Astrocyte (in vitro differentiated cells and primary cell): ENCODE data around the gene FXYD7. TPM values are rescaled to one million over a fixed set of nuclear protein-coding genes. Genes with fewer than 3 reads are reported as not detected.

Experiments
- DNase-seq: peaks from one replicate; pipeline ENCODE4 v3.0.0-alpha.2; 2010; ENCODE audit warnings: low read depth
- FAIRE-seq: peaks from 2 replicates; lab custom pipeline; 2011; peaks lifted over from hg19 to GRCh38; lab: Jason Lieb, UNC
- H2AFZ ChIP-seq: 2 replicates; pipeline ENCODE4 v1.6.0; 2012; ENCODE audit warnings: low read depth, low read length, inconsistent platforms
- H3K27ac ChIP-seq: 2 replicates; pipeline ENCODE4 v1.5.1; 2011; ENCODE audit warnings: low read depth, low read length, inconsistent platforms
- H3K27me3 ChIP-seq: 2 replicates; pipeline ENCODE4 v1.6.0; 2011; ENCODE audit warnings: low read length, inconsistent platforms; ENCODE audit not compliant: insufficient read depth
- H3K36me3 ChIP-seq: 2 replicates; pipeline ENCODE4 v1.5.1; 2011; ENCODE audit warnings: low read length, inconsistent platforms; ENCODE audit not compliant: insufficient read depth
- H3K4me1 ChIP-seq: 2 replicates; pipeline ENCODE4 v1.5.1; 2011; ENCODE audit warnings: low read length, inconsistent platforms; ENCODE audit not compliant: insufficient read depth
- H3K4me2 ChIP-seq: 2 replicates; pipeline ENCODE4 v1.6.0; 2012; ENCODE audit warnings: low read length, inconsistent platforms
- H3K4me3 ChIP-seq: 2 replicates; pipeline ENCODE4 v1.5.1; 2011; ENCODE audit warnings: low read depth, mild to moderate bottlenecking, low read length, inconsistent platforms; ENCODE audit not compliant: insufficient read depth
- H3K79me2 ChIP-seq: 2 replicates; pipeline ENCODE4 v1.6.0; 2012; ENCODE audit warnings: mild to moderate bottlenecking, low read length, inconsistent platforms; ENCODE audit not compliant: insufficient read depth
- H3K9ac ChIP-seq: 2 replicates; pipeline ENCODE4 v1.6.0; 2012; ENCODE audit warnings: mild to moderate bottlenecking, low read length, inconsistent platforms
- H3K9me3 ChIP-seq: 2 replicates; pipeline ENCODE4 v1.5.1; 2012; ENCODE audit warnings: low read depth, mild to moderate bottlenecking, low read length, inconsistent platforms; ENCODE audit not compliant: insufficient read depth
- H4K20me1 ChIP-seq: 2 replicates; pipeline ENCODE4 v1.6.0; 2012; ENCODE audit warnings: low read length, inconsistent platforms; ENCODE audit not compliant: insufficient read depth
- H3K27ac Mint-ChIP-seq: one replicate; pipeline ENCODE4 v1.8.0; 2021; ENCODE audit warnings: mild to moderate bottlenecking, mixed read lengths; ENCODE audit not compliant: unreplicated experiment
- H3K27me3 Mint-ChIP-seq: one replicate; pipeline ENCODE4 v1.8.0; 2021; ENCODE audit warnings: low read depth, mixed read lengths; ENCODE audit not compliant: unreplicated experiment
- H3K36me3 Mint-ChIP-seq: one replicate; pipeline ENCODE4 v1.8.0; 2021; ENCODE audit warnings: low read depth, mixed read lengths; ENCODE audit not compliant: unreplicated experiment
- H3K4me1 Mint-ChIP-seq: one replicate; pipeline ENCODE4 v1.8.0; 2021; ENCODE audit warnings: low read depth, mixed read lengths; ENCODE audit not compliant: unreplicated experiment
- H3K4me3 Mint-ChIP-seq: one replicate; pipeline ENCODE4 v1.8.0; 2021; ENCODE audit warnings: mild to moderate bottlenecking, moderate library complexity, mixed read lengths; ENCODE audit not compliant: unreplicated experiment
- H3K9me3 Mint-ChIP-seq: one replicate; pipeline ENCODE4 v1.8.0; 2021; ENCODE audit warnings: mild to moderate bottlenecking, mixed read lengths; ENCODE audit not compliant: unreplicated experiment
- CTCF ChIP-seq: IDR thresholded peaks from 2 replicates; pipeline ENCODE4 v1.5.1; 2011; ENCODE audit warnings: low read depth, mild to moderate bottlenecking, inconsistent platforms, low read length, moderate library complexity; ENCODE audit not compliant: insufficient read depth
- EZH2 ChIP-seq: IDR thresholded peaks from 2 replicates; pipeline ENCODE4 v1.6.1; 2012; ENCODE audit warnings: mild to moderate bottlenecking, low read length, inconsistent platforms; ENCODE audit not compliant: insufficient read depth
- total RNA-seq: library from RNA; stranded (reverse); gene quantifications from 2 replicates; pipeline ENCODE4 v1.2.1, GENCODE V29; 2021

Gene FXYD7
- total RNA-seq, 1 donor from 2014 or later = not detected

GRCh38 chr19:35146746-35147459, 3.8 kb downstream of the FXYD7 start:
- H3K4me2 ChIP-seq = no peak overlapping the region
- no peak for DNase-seq
- Mint-ChIP-seq H3K27ac (no peak overlapping the region), H3K9me3 (no peaks in the 10 kb centered on the region), H3K4me3 (peak overlapping the region; percentile 18), H3K36me3 (no peaks in the 10 kb centered on the region), H3K4me1 (peaks cover 8% of the 10 kb centered on the region), H3K27me3 (peaks cover 30% of the 10 kb centered on the region)
- no peak overlapping the region for H3K27ac ChIP-seq
- no peak overlapping the region for H2AFZ ChIP-seq
- FAIRE-seq = no peak
- H3K9me3 ChIP-seq = no peaks in the 10 kb centered on the region
- H3K4me1 ChIP-seq = no peaks in the 10 kb centered on the region
- no peak overlapping the region for H3K4me3 ChIP-seq
- H4K20me1 ChIP-seq = peaks cover 4% of the 10 kb centered on the region
- H3K27me3 ChIP-seq = peaks cover 22% of the 10 kb centered on the region
- H3K36me3 ChIP-seq = no peaks in the 10 kb centered on the region
- TF ChIP-seq CTCF (no peak), EZH2 (no peak)
- H3K9ac ChIP-seq = no peak overlapping the region
- H3K79me2 ChIP-seq = no peaks in the 10 kb centered on the region

GRCh38 chr19:35149463-35149862, 6.4 kb downstream of the FXYD7 start:
- Histone ChIP-seq H2AFZ (no peak overlapping the region), H3K9me3 (no peaks in the 10 kb centered on the region), H3K4me1 (peaks cover 6% of the 10 kb centered on the region), H3K36me3 (no peaks in the 10 kb centered on the region), H3K27ac (no peak overlapping the region), H3K79me2 (peaks cover 2% of the 10 kb centered on the region), H3K4me2 (no peak overlapping the region), H3K4me3 (no peak overlapping the region), H4K20me1 (no peaks in the 10 kb centered on the region), H3K9ac (no peak overlapping the region), H3K27me3 (peaks cover 6% of the 10 kb centered on the region)
- Mint-ChIP-seq H3K4me1 (peaks cover 12% of the 10 kb centered on the region), H3K9me3 (no peaks in the 10 kb centered on the region), H3K36me3 (no peaks in the 10 kb centered on the region), H3K4me3 (no peak overlapping the region), H3K27me3 (peaks cover 28% of the 10 kb centered on the region), H3K27ac (no peak overlapping the region)
- no peak for TF ChIP-seq EZH2
- no peak for TF ChIP-seq CTCF
- DNase-seq (no peak), FAIRE-seq (no peak)

GRCh38 chr19:35150445-35150844, 7.4 kb downstream of the FXYD7 start:
- Mint-ChIP-seq H3K4me3 (no peak overlapping the region), H3K4me1 (peaks cover 12% of the 10 kb centered on the region), H3K9me3 (no peaks in the 10 kb centered on the region), H3K27me3 (peaks cover 22% of the 10 kb centered on the region), H3K36me3 (no peaks in the 10 kb centered on the region), H3K27ac (no peak overlapping the region)
- Histone ChIP-seq H3K4me3 (no peak overlapping the region), H3K27me3 (no peaks in the 10 kb centered on the region), H3K27ac (no peak overlapping the region), H3K9ac (no peak overlapping the region), H3K4me2 (no peak overlapping the region), H3K9me3 (no peaks in the 10 kb centered on the region), H3K36me3 (no peaks in the 10 kb centered on the region), H3K4me1 (peaks cover 6% of the 10 kb centered on the region), H3K79me2 (peaks cover 12% of the 10 kb centered on the region), H4K20me1 (peaks cover 3% of the 10 kb centered on the region), H2AFZ (no peak overlapping the region)
- no peak for TF ChIP-seq CTCF
- no peak for TF ChIP-seq EZH2
- FAIRE-seq (no peak), DNase-seq (no peak)
